OCI-LY1 (cell line): ENCODE results near the gene LRRC1.

ENCODE experiments used
- EZH2 ChIP-seq: fragments of 200-600 bp; sonication (generic), shearing (Covaris generic); IDR thresholded peaks from 2 replicates; pipeline ENCODE4 v1.8.0; 2017; ENCODE audit warnings: borderline replicate concordance, mixed run types, mild to moderate bottlenecking, antibody characterized with exemption, low read length, moderate library complexity, mixed read lengths
- TF ChIP-seq, protein P1 (sequence below): fragments of 200-600 bp; sonication (generic), shearing (Covaris generic); IDR thresholded peaks from 2 replicates; pipeline ENCODE4 v1.5.1; 2017; ENCODE audit warnings: mild to moderate bottlenecking, antibody characterized with exemption, low read length, moderate library complexity, mixed read lengths

DNA sequence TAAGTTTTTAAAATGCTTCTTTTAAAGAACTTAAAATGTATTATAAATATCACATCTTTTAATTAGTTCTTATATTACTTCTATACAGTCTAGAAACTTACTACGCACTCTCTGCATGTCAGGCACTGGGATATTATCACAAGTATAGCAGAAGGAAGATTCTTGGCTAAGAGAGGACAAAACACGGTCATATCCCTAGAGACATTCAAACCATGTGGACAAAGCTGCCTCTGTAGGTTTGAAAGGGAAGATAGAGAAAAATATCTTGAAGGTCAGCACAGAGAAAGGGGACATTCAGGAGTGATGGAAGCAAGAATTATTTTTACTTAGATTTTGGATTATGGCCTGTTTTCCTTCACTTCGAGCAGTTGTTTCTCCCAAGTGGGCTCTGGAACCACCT is 64.1 kb downstream of the LRRC1 start:
- TF ChIP-seq, protein P1, sequence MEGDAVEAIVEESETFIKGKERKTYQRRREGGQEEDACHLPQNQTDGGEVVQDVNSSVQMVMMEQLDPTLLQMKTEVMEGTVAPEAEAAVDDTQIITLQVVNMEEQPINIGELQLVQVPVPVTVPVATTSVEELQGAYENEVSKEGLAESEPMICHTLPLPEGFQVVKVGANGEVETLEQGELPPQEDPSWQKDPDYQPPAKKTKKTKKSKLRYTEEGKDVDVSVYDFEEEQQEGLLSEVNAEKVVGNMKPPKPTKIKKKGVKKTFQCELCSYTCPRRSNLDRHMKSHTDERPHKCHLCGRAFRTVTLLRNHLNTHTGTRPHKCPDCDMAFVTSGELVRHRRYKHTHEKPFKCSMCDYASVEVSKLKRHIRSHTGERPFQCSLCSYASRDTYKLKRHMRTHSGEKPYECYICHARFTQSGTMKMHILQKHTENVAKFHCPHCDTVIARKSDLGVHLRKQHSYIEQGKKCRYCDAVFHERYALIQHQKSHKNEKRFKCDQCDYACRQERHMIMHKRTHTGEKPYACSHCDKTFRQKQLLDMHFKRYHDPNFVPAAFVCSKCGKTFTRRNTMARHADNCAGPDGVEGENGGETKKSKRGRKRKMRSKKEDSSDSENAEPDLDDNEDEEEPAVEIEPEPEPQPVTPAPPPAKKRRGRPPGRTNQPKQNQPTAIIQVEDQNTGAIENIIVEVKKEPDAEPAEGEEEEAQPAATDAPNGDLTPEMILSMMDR, result no peak
- TF ChIP-seq EZH2, result no peak
